PC-3 (cell line): Measurements from ENCODE around the gene TMUB1. TPM values are rescaled to one million over a fixed set of nuclear protein-coding genes. Genes with fewer than 3 reads are reported as not detected.
A peak's percentile ranks its signal among the peaks of the same experiment; 100 is the strongest.

ENCODE experiments used
- ATAC-seq: fragments of 200-7000 bp; cut with Tn5 transposase; 2 replicates; pipeline ENCODE4 v1.9.1; 2020; ENCODE audit warnings: mild to moderate bottlenecking, moderate library complexity
- BruUV-seq: library from RNA; stranded (reverse); fragments of 400-500 nt; replicated peaks from 2 replicates; lab custom pipeline; 2021; lab: Mats Ljungman, UMichigan
- CTCF ChIA-PET: fragments of 300-600 bp; sonication (Branson Sonifier 250); formaldehyde crosslinking; loops from one replicate; lab custom pipeline; 2022; ENCODE audit warnings: antibody characterized with exemption; lab: Charles Lee
- POLR2A ChIA-PET: fragments of 300-600 bp; sonication (Branson Sonifier 250); formaldehyde crosslinking; loops from one replicate; lab custom pipeline; 2022; ENCODE audit warnings: antibody characterized with exemption; ENCODE audit not compliant: unreplicated experiment; lab: Charles Lee
- DNase-seq: peaks from one replicate; pipeline ENCODE4 v3.0.0-alpha.2; 2015
- H2AFZ ChIP-seq: fragments of 300-600 bp; sonication (generic); 2 replicates; pipeline ENCODE4 v1.6.0; 2016; ENCODE audit warnings: antibody characterized with exemption, low read length
- H3F3A ChIP-seq: fragments of 300-600 bp; sonication (generic); one replicate; pipeline ENCODE4 v1.6.0; 2017; ENCODE audit warnings: antibody characterized with exemption, low read length, control low read depth, mild to moderate bottlenecking; ENCODE audit not compliant: unreplicated experiment
- H3K27ac ChIP-seq: fragments of 300-600 bp; sonication (generic); 2 replicates; pipeline ENCODE4 v1.5.1; 2016; ENCODE audit warnings: mild to moderate bottlenecking, low read length
- H3K27me3 ChIP-seq: fragments of 300-600 bp; sonication (generic); 2 replicates; pipeline ENCODE4 v1.6.1; 2016; ENCODE audit warnings: low read length, mixed read lengths
- H3K36me3 ChIP-seq: fragments of 300-600 bp; sonication (generic); 2 replicates; pipeline ENCODE4 v1.6.1; 2016; ENCODE audit warnings: low read depth, mixed run types, low read length, mixed read lengths
- H3K4me1 ChIP-seq: fragments of 300-600 bp; sonication (generic); 2 replicates; pipeline ENCODE4 v1.5.1; 2016; ENCODE audit warnings: low read length; ENCODE audit not compliant: insufficient read depth
- H3K4me2 ChIP-seq: fragments of 300-600 bp; sonication (generic); 2 replicates; pipeline ENCODE4 v1.6.0; 2016; ENCODE audit warnings: low read length
- H3K4me3 ChIP-seq: fragments of 300-600 bp; sonication (generic); 2 replicates; pipeline ENCODE4 v1.5.1; 2016; ENCODE audit warnings: mild to moderate bottlenecking, low read length, mixed read lengths
- H3K79me2 ChIP-seq: fragments of 300-600 bp; sonication (generic); 2 replicates; pipeline ENCODE4 v1.6.1; 2017; ENCODE audit warnings: low read length, mixed read lengths
- H3K9ac ChIP-seq: fragments of 300-600 bp; sonication (generic); 2 replicates; pipeline ENCODE4 v1.6.0; 2016; ENCODE audit warnings: mild to moderate bottlenecking, low read length
- H3K9me2 ChIP-seq: fragments of 300-600 bp; sonication (generic); replicated peaks from 2 replicates; pipeline ENCODE4 v1.6.1; 2016; ENCODE audit warnings: mixed run types, low read length, mixed read lengths
- H3K9me3 ChIP-seq: fragments of 300-600 bp; sonication (generic); 2 replicates; pipeline ENCODE4 v1.6.1; 2016; ENCODE audit warnings: low read length, mixed read lengths
- H4K20me1 ChIP-seq: fragments of 300-600 bp; sonication (generic); 2 replicates; pipeline ENCODE4 v1.6.1; 2016; ENCODE audit warnings: low read length, mixed read lengths
- EZH2 ChIP-seq: fragments of 300-600 bp; sonication (generic); IDR thresholded peaks from one replicate; pipeline ENCODE4 v1.6.1; 2017; ENCODE audit warnings: antibody characterized with exemption, mild to moderate bottlenecking, low read length; ENCODE audit not compliant: unreplicated experiment
- EZH2phosphoT487 ChIP-seq: fragments of 300-600 bp; sonication (generic); IDR thresholded peaks from 2 replicates; pipeline ENCODE4 v1.6.1; 2018; ENCODE audit warnings: mild to moderate bottlenecking, antibody characterized with exemption, low read length, borderline replicate concordance
- intact Hi-C: fragments of 100-400 bp; cut with micrococcal nuclease; formaldehyde crosslinking; loops from 2 replicates; pipeline ENCODE4 v1.9.0; 2023
- total RNA-seq: library from RNA; depleted of rRNA; stranded (reverse); fragments of >200 nt; gene quantifications from 2 replicates; pipeline ENCODE4 v1.2.3, GENCODE V29; 2014
- TF ChIP-seq, protein P1 (sequence below): fragments of 300-600 bp; sonication (generic); conservative IDR thresholded peaks from 2 replicates; pipeline ENCODE4 v1.5.1; 2017; ENCODE audit warnings: antibody characterized with exemption, low read depth, mild to moderate bottlenecking, low read length

Gene TMUB1
- total RNA-seq, 1 experiment from 2014 or later: 52.1 TPM

DNA sequence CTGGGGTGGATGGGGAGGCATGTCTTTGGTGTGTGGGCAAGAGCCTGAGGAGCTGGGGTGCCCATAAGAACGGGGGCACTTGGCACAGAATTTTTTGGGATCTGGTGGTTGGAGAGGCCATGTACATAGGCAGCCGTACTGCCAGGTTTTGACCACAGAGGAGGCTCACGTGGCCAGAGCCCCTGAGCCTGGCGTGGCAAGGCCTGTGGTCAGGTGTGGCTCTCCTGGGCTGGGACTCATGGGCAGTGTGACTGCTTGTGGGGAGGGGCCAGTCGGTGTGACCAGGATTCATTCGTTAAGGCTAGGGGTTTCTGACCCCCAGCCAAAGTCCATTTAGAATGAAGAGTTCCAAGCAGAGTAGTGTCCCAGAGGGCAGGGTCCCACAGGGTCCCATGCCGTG is 41.2 kb upstream of the TMUB1 start:
- DNase-seq (no peak), ATAC-seq (no peak)
- H3K4me2 ChIP-seq: no peak overlapping the region
- H3K79me2 ChIP-seq: no peaks in the 10 kb centered on the region
- no peak overlapping the region for H3K4me3 ChIP-seq
- H3K9ac ChIP-seq: no peak overlapping the region
- ChIA-PET POLR2A (interaction anchor here (0.6 kb wide), 1 partner anchor 96 kb away, joined by 5 read pairs; the partner anchor contains the start of gene ABCB8), CTCF (interaction anchor here (1.0 to 1.4 kb wide), 4 partner anchors 23 to 53 kb away, joined by 4 to 10 read pairs (median 6); no protein-coding TSS in a partner anchor)
- H3F3A ChIP-seq: no peaks in the 10 kb centered on the region
- H3K4me1 ChIP-seq: no peaks in the 10 kb centered on the region
- BruUV-seq: no TSS peak
- peaks cover 11% of the 10 kb centered on the region for H3K36me3 ChIP-seq
- TF ChIP-seq EZH2: no peak
- TF ChIP-seq, protein P1, sequence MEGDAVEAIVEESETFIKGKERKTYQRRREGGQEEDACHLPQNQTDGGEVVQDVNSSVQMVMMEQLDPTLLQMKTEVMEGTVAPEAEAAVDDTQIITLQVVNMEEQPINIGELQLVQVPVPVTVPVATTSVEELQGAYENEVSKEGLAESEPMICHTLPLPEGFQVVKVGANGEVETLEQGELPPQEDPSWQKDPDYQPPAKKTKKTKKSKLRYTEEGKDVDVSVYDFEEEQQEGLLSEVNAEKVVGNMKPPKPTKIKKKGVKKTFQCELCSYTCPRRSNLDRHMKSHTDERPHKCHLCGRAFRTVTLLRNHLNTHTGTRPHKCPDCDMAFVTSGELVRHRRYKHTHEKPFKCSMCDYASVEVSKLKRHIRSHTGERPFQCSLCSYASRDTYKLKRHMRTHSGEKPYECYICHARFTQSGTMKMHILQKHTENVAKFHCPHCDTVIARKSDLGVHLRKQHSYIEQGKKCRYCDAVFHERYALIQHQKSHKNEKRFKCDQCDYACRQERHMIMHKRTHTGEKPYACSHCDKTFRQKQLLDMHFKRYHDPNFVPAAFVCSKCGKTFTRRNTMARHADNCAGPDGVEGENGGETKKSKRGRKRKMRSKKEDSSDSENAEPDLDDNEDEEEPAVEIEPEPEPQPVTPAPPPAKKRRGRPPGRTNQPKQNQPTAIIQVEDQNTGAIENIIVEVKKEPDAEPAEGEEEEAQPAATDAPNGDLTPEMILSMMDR: no peak
- TF ChIP-seq EZH2phosphoT487: no peak
- H3K9me2 ChIP-seq: no peaks in the 10 kb centered on the region
- H3K9me3 ChIP-seq: no peaks in the 10 kb centered on the region
- no peak overlapping the region for H2AFZ ChIP-seq
- H3K27me3 ChIP-seq: no peaks in the 10 kb centered on the region
- intact Hi-C loops: loop anchor here (1.0 to 2.0 kb wide), 2 partner anchors 48 to 178 kb away; no protein-coding TSS in a partner anchor
- H4K20me1 ChIP-seq: no peaks in the 10 kb centered on the region
- no peak overlapping the region for H3K27ac ChIP-seq

DNA sequence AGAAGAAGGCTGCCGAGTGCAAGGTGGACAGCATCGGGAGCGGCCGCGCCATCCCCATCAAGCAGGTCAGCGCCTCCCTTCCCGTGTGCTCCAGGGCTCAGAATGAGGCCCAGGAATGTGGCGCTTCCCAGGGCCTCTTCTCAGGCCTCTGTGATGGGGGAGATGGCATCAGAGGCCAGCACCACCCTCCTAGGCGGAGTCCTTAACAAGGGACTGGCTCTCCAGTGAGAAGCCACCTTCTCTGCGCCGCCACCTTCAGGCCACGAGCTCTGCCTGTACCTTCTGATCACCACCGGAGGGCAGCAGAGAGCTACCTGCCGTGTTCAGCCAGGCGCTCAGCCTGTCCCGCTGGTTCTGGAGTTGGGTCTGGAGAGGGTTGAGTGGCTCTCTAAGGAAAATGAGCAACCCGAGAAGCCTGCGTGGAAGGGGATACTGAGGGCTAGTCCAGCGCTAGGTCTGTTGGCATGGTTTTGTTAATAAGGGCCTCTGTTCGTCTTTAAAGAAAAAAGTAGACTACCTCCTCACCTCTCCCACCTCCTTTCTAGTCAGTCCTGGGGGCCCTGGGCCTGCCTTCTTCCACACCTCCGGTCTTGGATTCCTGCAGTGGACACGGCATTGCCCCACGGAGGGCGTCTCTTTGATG is 40.6 kb upstream of the TMUB1 start:
- Histone ChIP-seq H3K4me1 (no peaks in the 10 kb centered on the region), H3K36me3 (peaks cover 11% of the 10 kb centered on the region), H3K27me3 (no peaks in the 10 kb centered on the region), H3K79me2 (no peaks in the 10 kb centered on the region), H3K9me2 (no peaks in the 10 kb centered on the region), H3K4me3 (no peak overlapping the region), H2AFZ (no peak overlapping the region), H3K9ac (no peak overlapping the region), H3K9me3 (no peaks in the 10 kb centered on the region), H3K4me2 (no peak overlapping the region), H4K20me1 (no peaks in the 10 kb centered on the region), H3K27ac (no peak overlapping the region), H3F3A (no peaks in the 10 kb centered on the region)
- TF ChIP-seq, protein P1: peak; percentile 98
- no peak for TF ChIP-seq EZH2
- TF ChIP-seq EZH2phosphoT487: no peak
- intact Hi-C loops: loop anchor here (1.0 to 2.0 kb wide), 2 partner anchors 48 to 179 kb away; no protein-coding TSS in a partner anchor
- DNase-seq: peak; percentile 86
- peak; percentile 94 for ATAC-seq
- CTCF ChIA-PET: interaction anchor here (0.7 to 1.4 kb wide), 6 partner anchors 16 to 103 kb away, joined by 3 to 10 read pairs (median 4); partner anchors contain the start of gene ABCF2
- POLR2A ChIA-PET: interaction anchor here (0.6 kb wide), 1 partner anchor 96 kb away, joined by 5 read pairs; the partner anchor contains the start of gene ABCB8
- no TSS peak for BruUV-seq
